ENCODE measurements around the gene LYRM4.

The LYRM4 gene

DNA sequence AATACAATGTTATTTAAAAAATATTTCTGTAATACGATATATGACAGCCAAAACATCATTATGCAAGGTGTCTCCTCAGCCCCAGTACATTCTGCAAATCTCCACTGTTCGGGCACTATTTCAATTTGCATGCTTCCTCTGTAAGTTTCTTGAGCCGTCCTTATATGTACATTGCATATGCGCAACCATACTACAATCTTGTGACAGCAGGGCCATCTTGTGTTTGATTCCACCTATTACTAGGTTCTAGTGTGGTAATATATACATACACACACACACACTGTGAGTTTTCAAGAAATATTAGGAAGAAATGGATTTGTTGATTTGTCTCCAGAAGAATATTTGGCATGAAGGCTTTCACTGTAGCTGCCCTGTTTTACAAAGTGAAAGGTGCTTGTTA lies 9.8 kb downstream of the LYRM4 start:
- no peaks in the 10 kb centered on the region for H3F3A ChIP-seq (ENCODE audit: insufficient read depth, low read length)
- no peaks in the 10 kb centered on the region for H3K9me3 ChIP-seq (ENCODE audit: low read length)
- TF ChIP-seq EZH2 (IDR thresholded peaks at IDR 0.05; ENCODE audit: borderline replicate concordance, low read length), result no peak
- no peaks in the 10 kb centered on the region for H3K27me3 ChIP-seq (ENCODE audit: insufficient read depth, low read length)
- H4K20me1 ChIP-seq (ENCODE audit: insufficient read depth, low read length), result no peaks in the 10 kb centered on the region
- H3K4me2 ChIP-seq (ENCODE audit: low read length), result no peak overlapping the region
- H3K36me3 ChIP-seq (ENCODE audit: insufficient read depth, low read length), result peaks cover 18% of the 10 kb centered on the region
- no peaks in the 10 kb centered on the region for H3K9me2 ChIP-seq (ENCODE audit: low read depth, low read length)
- no peak overlapping the region for H3K4me3 ChIP-seq (ENCODE audit: low read depth, low read length, poor library complexity, severe bottlenecking)
- H3K79me2 ChIP-seq (ENCODE audit: insufficient read depth, low read length), result 0 out of 2 replicates have a peak, but pooled peaks cover 11% of the 10 kb centered on the region
- no peak overlapping the region for H3K27ac ChIP-seq (ENCODE audit: low read depth, low read length, poor library complexity, severe bottlenecking)
- no peak overlapping the region for H3K9ac ChIP-seq (ENCODE audit: low read length)
- no peaks in the 10 kb centered on the region for H3K4me1 ChIP-seq (ENCODE audit: insufficient read depth, low read length, severe bottlenecking)
- no peak overlapping the region for H2AFZ ChIP-seq (ENCODE audit: low read length)

DNA sequence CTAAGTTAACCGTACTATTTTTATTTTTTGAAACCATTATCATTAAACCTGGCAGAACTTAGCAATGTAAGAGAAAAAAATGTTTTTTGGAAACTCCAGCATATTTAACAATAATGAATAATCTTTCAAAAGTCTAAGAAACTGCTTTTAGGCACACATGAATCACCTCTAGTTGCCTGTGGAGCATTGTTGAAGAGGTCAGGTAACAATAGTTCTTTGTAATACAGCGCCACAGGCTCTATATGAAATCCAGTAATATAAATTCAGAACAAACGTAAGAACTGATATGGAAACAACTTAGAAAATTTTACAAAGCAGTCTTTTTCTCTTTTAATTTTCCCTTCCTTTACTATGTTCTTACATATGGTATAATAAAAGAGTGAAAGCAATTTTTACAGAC lies 10.3 kb downstream of the LYRM4 start:
- TF ChIP-seq EZH2 (IDR thresholded peaks at IDR 0.05; ENCODE audit: borderline replicate concordance, low read length), result no peak
- H3K79me2 ChIP-seq (ENCODE audit: insufficient read depth, low read length), result 0 out of 2 replicates have a peak, but pooled peaks cover 11% of the 10 kb centered on the region

GRCh38 chr6:5249451-5250122 lies 11.2 kb downstream of the LYRM4 start:
- H3K27ac ChIP-seq (ENCODE audit: low read depth, low read length, poor library complexity, severe bottlenecking), result no peak overlapping the region
- no peak overlapping the region for H3K4me2 ChIP-seq (ENCODE audit: low read length)
- peaks cover 18% of the 10 kb centered on the region for H3K36me3 ChIP-seq (ENCODE audit: insufficient read depth, low read length)

More for the DNA sequence above, 10.3 kb downstream of the LYRM4 start:
- no peaks in the 10 kb centered on the region for H4K20me1 ChIP-seq (ENCODE audit: insufficient read depth, low read length)
- H3K36me3 ChIP-seq (ENCODE audit: insufficient read depth, low read length), result peaks cover 18% of the 10 kb centered on the region
- H3K27ac ChIP-seq (ENCODE audit: low read depth, low read length, poor library complexity, severe bottlenecking), result no peak overlapping the region
- H3K4me3 ChIP-seq (ENCODE audit: low read depth, low read length, poor library complexity, severe bottlenecking), result no peak overlapping the region
- H3K4me2 ChIP-seq (ENCODE audit: low read length), result no peak overlapping the region
- H2AFZ ChIP-seq (ENCODE audit: low read length), result no peak overlapping the region
- no peaks in the 10 kb centered on the region for H3K9me2 ChIP-seq (ENCODE audit: low read depth, low read length)
- H3K4me1 ChIP-seq (ENCODE audit: insufficient read depth, low read length, severe bottlenecking), result no peaks in the 10 kb centered on the region
- H3K9ac ChIP-seq (ENCODE audit: low read length), result no peak overlapping the region
- H3K27me3 ChIP-seq (ENCODE audit: insufficient read depth, low read length), result no peaks in the 10 kb centered on the region
- no peaks in the 10 kb centered on the region for H3K9me3 ChIP-seq (ENCODE audit: low read length)
- no peaks in the 10 kb centered on the region for H3F3A ChIP-seq (ENCODE audit: insufficient read depth, low read length)

More at GRCh38 chr6:5249451-5250122, 11.2 kb downstream of the LYRM4 start:
- no peaks in the 10 kb centered on the region for H4K20me1 ChIP-seq (ENCODE audit: insufficient read depth, low read length)
- H3F3A ChIP-seq (ENCODE audit: insufficient read depth, low read length), result no peaks in the 10 kb centered on the region
- TF ChIP-seq CTCF (IDR thresholded peaks at IDR 0.05; ENCODE audit: low read length) (no peak), EZH2 (IDR thresholded peaks at IDR 0.05; ENCODE audit: borderline replicate concordance, low read length) (no peak)
- no peaks in the 10 kb centered on the region for H3K9me2 ChIP-seq (ENCODE audit: low read depth, low read length)
- no peaks in the 10 kb centered on the region for H3K27me3 ChIP-seq (ENCODE audit: insufficient read depth, low read length)
- H3K9me3 ChIP-seq (ENCODE audit: low read length), result no peaks in the 10 kb centered on the region
- no peak overlapping the region for H3K9ac ChIP-seq (ENCODE audit: low read length)
- no peak overlapping the region for H3K4me3 ChIP-seq (ENCODE audit: low read depth, low read length, poor library complexity, severe bottlenecking)
- no peaks in the 10 kb centered on the region for H3K4me1 ChIP-seq (ENCODE audit: insufficient read depth, low read length, severe bottlenecking)
- no peak overlapping the region for H2AFZ ChIP-seq (ENCODE audit: low read length)
- 0 out of 2 replicates have a peak, but pooled peaks cover 11% of the 10 kb centered on the region for H3K79me2 ChIP-seq (ENCODE audit: insufficient read depth, low read length)

Data from OCI-LY1 (cell line).